A673 (cell line): ENCODE data around the gene ACSL5.
"Not testable (repeated sequence)": the region's sequence is repeated elsewhere in the genome, so short reads cannot be mapped to it uniquely, and the experiment has no call there.

ENCODE experiments used
- EZH2 ChIP-seq: fragments of 200-600 bp; sonication (generic); IDR thresholded peaks from 2 replicates; pipeline ENCODE4 v1.6.1; 2017; ENCODE audit warnings: borderline replicate concordance, low read depth, mild to moderate bottlenecking, mixed read lengths, antibody characterized with exemption, low read length; ENCODE audit not compliant: poor library complexity, severe bottlenecking
- TF ChIP-seq, protein P1 (sequence below): fragments of 300-800, 200-600 bp; sonication (generic); conservative IDR thresholded peaks from 2 replicates; pipeline ENCODE4 v1.5.1; 2017; ENCODE audit warnings: low read depth, mild to moderate bottlenecking, antibody characterized with exemption, low read length, moderate library complexity, mixed read lengths

DNA sequence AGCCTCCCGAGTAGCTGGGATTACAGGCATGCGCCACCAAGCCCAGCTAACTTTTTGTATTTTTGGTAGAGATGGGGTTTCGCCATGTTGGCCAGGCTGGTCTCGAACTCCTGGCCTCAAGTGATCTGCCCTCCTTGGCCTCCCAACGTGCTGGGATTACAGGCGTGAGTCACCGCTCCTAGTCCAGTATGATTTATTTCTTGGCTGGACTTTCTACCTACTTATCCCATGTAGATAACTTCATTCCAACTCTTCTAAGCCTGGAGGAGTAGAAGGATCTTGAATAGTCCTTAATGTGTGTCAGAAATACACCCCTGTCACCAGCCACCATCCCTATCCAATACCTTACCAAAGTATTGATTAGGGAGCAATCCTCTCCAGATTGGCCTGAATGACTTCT lies 14.1 kb downstream of the ACSL5 start:
- TF ChIP-seq EZH2: not testable (repeated sequence)
- TF ChIP-seq, protein P1, sequence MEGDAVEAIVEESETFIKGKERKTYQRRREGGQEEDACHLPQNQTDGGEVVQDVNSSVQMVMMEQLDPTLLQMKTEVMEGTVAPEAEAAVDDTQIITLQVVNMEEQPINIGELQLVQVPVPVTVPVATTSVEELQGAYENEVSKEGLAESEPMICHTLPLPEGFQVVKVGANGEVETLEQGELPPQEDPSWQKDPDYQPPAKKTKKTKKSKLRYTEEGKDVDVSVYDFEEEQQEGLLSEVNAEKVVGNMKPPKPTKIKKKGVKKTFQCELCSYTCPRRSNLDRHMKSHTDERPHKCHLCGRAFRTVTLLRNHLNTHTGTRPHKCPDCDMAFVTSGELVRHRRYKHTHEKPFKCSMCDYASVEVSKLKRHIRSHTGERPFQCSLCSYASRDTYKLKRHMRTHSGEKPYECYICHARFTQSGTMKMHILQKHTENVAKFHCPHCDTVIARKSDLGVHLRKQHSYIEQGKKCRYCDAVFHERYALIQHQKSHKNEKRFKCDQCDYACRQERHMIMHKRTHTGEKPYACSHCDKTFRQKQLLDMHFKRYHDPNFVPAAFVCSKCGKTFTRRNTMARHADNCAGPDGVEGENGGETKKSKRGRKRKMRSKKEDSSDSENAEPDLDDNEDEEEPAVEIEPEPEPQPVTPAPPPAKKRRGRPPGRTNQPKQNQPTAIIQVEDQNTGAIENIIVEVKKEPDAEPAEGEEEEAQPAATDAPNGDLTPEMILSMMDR: not testable (repeated sequence)
